HG03097 (cell line): Measurements from ENCODE around the gene CPA5.

Experiments used
- ATAC-seq: cut with Tn5 transposase; IDR thresholded peaks from one replicate; pipeline ENCODE4 v1.9.1; 2021; ENCODE audit not compliant: unreplicated experiment, low FRiP score

Gene CPA5

GRCh38 chr7:130329681-130330080, 14.9 kb upstream of the CPA5 start:
- no peak for ATAC-seq

GRCh38 chr7:130332259-130333053, 12.2 kb upstream of the CPA5 start:
- no peak for ATAC-seq

- ATAC-seq, result no peak
These were observed 10.8 kb upstream of the CPA5 start for GRCh38 chr7:130333832-130334231.

- no peak for ATAC-seq
These were observed 10.3 kb upstream of the CPA5 start for GRCh38 chr7:130334274-130334673.

GRCh38 chr7:130337410-130337971, 7.1 kb upstream of the CPA5 start:
- no peak for ATAC-seq

GRCh38 chr7:130338233-130338632, 6.4 kb upstream of the CPA5 start:
- no peak for ATAC-seq

GRCh38 chr7:130341882-130342281, 2.7 kb upstream of the CPA5 start:
- ATAC-seq, result no peak

GRCh38 chr7:130342701-130343380, 1.8 kb upstream of the CPA5 start:
- ATAC-seq, result no peak

GRCh38 chr7:130345136-130345535, 520 bp downstream of the CPA5 start:
- ATAC-seq, result no peak

- ATAC-seq, result no peak
These were observed 1.1 kb downstream of the CPA5 start for GRCh38 chr7:130345725-130346124.

- ATAC-seq, result no peak
These were observed 1.7 kb downstream of the CPA5 start for GRCh38 chr7:130346177-130346905.

- no peak for ATAC-seq
These were observed 2.3 kb downstream of the CPA5 start for GRCh38 chr7:130346941-130347340.

GRCh38 chr7:130349911-130350782, 5.5 kb downstream of the CPA5 start:
- no peak for ATAC-seq

GRCh38 chr7:130350945-130351790, 6.6 kb downstream of the CPA5 start:
- no peak for ATAC-seq

- no peak for ATAC-seq
These were observed 7.1 kb downstream of the CPA5 start for GRCh38 chr7:130351791-130352090.

GRCh38 chr7:130352194-130353074, 7.8 kb downstream of the CPA5 start:
- no peak for ATAC-seq

GRCh38 chr7:130353196-130353595, 8.6 kb downstream of the CPA5 start:
- ATAC-seq, result no peak

GRCh38 chr7:130356121-130356875, 11.7 kb downstream of the CPA5 start:
- no peak for ATAC-seq
